ENCODE measurements around the gene KCNT1.

The KCNT1 gene

GRCh38 chr9:135769489-135770202 lies 67.7 kb downstream of the KCNT1 start:
- no peak for DNase-seq

GRCh38 chr9:135770203-135770535 lies 68.2 kb downstream of the KCNT1 start:
- no peak for DNase-seq

- no peak for DNase-seq
These were observed 68.8 kb downstream of the KCNT1 start for GRCh38 chr9:135770771-135771170.

GRCh38 chr9:135771401-135772051 lies 69.5 kb downstream of the KCNT1 start:
- DNase-seq, result no peak

- DNase-seq, result peak; percentile 5
These were observed 70.2 kb downstream of the KCNT1 start for GRCh38 chr9:135772056-135772646.

GRCh38 chr9:135772702-135773493 lies 70.9 kb downstream of the KCNT1 start:
- no peak for DNase-seq

- no peak for DNase-seq
These were observed 71.7 kb downstream of the KCNT1 start for GRCh38 chr9:135773530-135774238.

GRCh38 chr9:135774239-135774747 lies 72.3 kb downstream of the KCNT1 start:
- no peak for DNase-seq

GRCh38 chr9:135774794-135775525 lies 73.0 kb downstream of the KCNT1 start:
- no peak for DNase-seq

- no peak for DNase-seq
These were observed 73.9 kb downstream of the KCNT1 start for GRCh38 chr9:135775911-135776310.

- no peak for DNase-seq
These were observed 75.1 kb downstream of the KCNT1 start for GRCh38 chr9:135776893-135777622.

GRCh38 chr9:135777623-135778177 lies 75.7 kb downstream of the KCNT1 start:
- DNase-seq, result no peak

GRCh38 chr9:135778421-135778820 lies 76.4 kb downstream of the KCNT1 start:
- no peak for DNase-seq

- no peak for DNase-seq
These were observed 77.6 kb downstream of the KCNT1 start for GRCh38 chr9:135779571-135779970.

GRCh38 chr9:135780086-135780485 lies 78.1 kb downstream of the KCNT1 start:
- no peak for DNase-seq

GRCh38 chr9:135780626-135781025 lies 78.6 kb downstream of the KCNT1 start:
- no peak for DNase-seq

GRCh38 chr9:135782946-135783345 lies 81.0 kb downstream of the KCNT1 start:
- no peak for DNase-seq

GRCh38 chr9:135783540-135784245 lies 81.7 kb downstream of the KCNT1 start:
- DNase-seq, result no peak

GRCh38 chr9:135785013-135785575 lies 83.1 kb downstream of the KCNT1 start:
- DNase-seq, result no peak

GRCh38 chr9:135786146-135786690 lies 84.2 kb downstream of the KCNT1 start:
- DNase-seq, result no peak
